IMR-90 (cell line): ENCODE measurements around the gene DYNC2LI1. TPM values are rescaled to one million over a fixed set of nuclear protein-coding genes. Genes with fewer than 3 reads are reported as not detected.
A peak's percentile ranks its signal among the peaks of the same experiment; 100 is the strongest.

ENCODE experiments used
- ATAC-seq: fragments of 200-7000 bp; cut with Tn5 transposase; 2 replicates; pipeline ENCODE4 v1.9.1; 2020; ENCODE audit warnings: low read depth, mild to moderate bottlenecking, moderate library complexity
- Bru-seq: library from RNA; stranded (reverse); fragments of 400-500 nt; gene quantifications from one replicate; lab custom pipeline; 2021; lab: Mats Ljungman, UMichigan
- BruChase-seq, 2 experiments: library from RNA; stranded (reverse); fragments of 400-500 nt; gene quantifications; one replicate each; lab custom pipeline; 2021; lab: Mats Ljungman, UMichigan
- BruUV-seq: library from RNA; stranded (reverse); fragments of 400-500 nt; replicated peaks from 2 replicates; lab custom pipeline; 2021; lab: Mats Ljungman, UMichigan
- CTCF ChIA-PET: fragments of 300-600 bp; formaldehyde crosslinking; extraction: SDS; loops from one replicate; lab custom pipeline; 2021; ENCODE audit warnings: antibody characterized with exemption; lab: Yijun Ruan, JAX
- POLR2A ChIA-PET: fragments of 300-600 bp; sonication (Branson Sonifier 250); formaldehyde crosslinking; loops from one replicate; lab custom pipeline; 2022; ENCODE audit warnings: antibody characterized with exemption; ENCODE audit not compliant: unreplicated experiment; lab: Charles Lee
- DNase-seq: peaks from one replicate; pipeline ENCODE4 v3.0.0; 2013
- H2AFZ ChIP-seq: replicated peaks from 2 replicates; pipeline ENCODE3; 2013; ENCODE audit warnings: low read length, mild to moderate bottlenecking; ENCODE audit not compliant: poor library complexity
- H2AK5ac ChIP-seq: 2 replicates; pipeline ENCODE4 v1.6.1; 2013; ENCODE audit warnings: low read depth, low read length, inconsistent platforms
- H2AK9ac ChIP-seq: replicated peaks from 2 replicates; pipeline ENCODE3; 2013; ENCODE audit warnings: mild to moderate bottlenecking, low read depth, low read length, moderate library complexity; ENCODE audit not compliant: poor library complexity
- H2BK120ac ChIP-seq: 2 replicates; pipeline ENCODE4 v1.6.1; 2013; ENCODE audit warnings: low read depth, low read length, inconsistent platforms
- H2BK15ac ChIP-seq: 3 replicates; pipeline ENCODE4 v1.6.1; 2013; ENCODE audit warnings: low read depth, low read length, inconsistent platforms
- H2BK20ac ChIP-seq: 2 replicates; pipeline ENCODE4 v1.6.1; 2013; ENCODE audit warnings: low read depth, mild to moderate bottlenecking, inconsistent platforms, low read length, moderate library complexity
- H2BK5ac ChIP-seq: 2 replicates; pipeline ENCODE4 v1.6.1; 2013; ENCODE audit warnings: mild to moderate bottlenecking, low read depth, low read length, inconsistent platforms; ENCODE audit not compliant: poor library complexity, severe bottlenecking
- H3K14ac ChIP-seq: replicated peaks from 2 replicates; pipeline ENCODE4 v1.6.1; 2013; ENCODE audit warnings: low read depth, low read length, inconsistent platforms
- H3K18ac ChIP-seq: 2 replicates; pipeline ENCODE4 v1.6.1; 2013; ENCODE audit warnings: low read depth, low read length, control low read depth
- H3K23ac ChIP-seq: 2 replicates; pipeline ENCODE4 v1.6.1; 2013; ENCODE audit warnings: low read depth, low read length, inconsistent platforms
- H3K27ac ChIP-seq: 2 replicates; pipeline ENCODE4 v1.5.1; 2013; ENCODE audit warnings: mild to moderate bottlenecking, control low read depth, low read length; ENCODE audit not compliant: insufficient read depth
- H3K27me3 ChIP-seq: 2 replicates; pipeline ENCODE4 v1.6.1; 2013; ENCODE audit warnings: low read length; ENCODE audit not compliant: control insufficient read depth, insufficient read depth
- H3K36me3 ChIP-seq: 2 replicates; pipeline ENCODE4 v1.6.1; 2013; ENCODE audit warnings: low read length, mixed read lengths; ENCODE audit not compliant: control insufficient read depth, insufficient read depth
- H3K4ac ChIP-seq: 2 replicates; pipeline ENCODE4 v1.6.1; 2013; ENCODE audit warnings: low read depth, low read length, inconsistent platforms
- H3K4me1 ChIP-seq: 2 replicates; pipeline ENCODE4 v1.6.1; 2013; ENCODE audit warnings: low read length, mixed read lengths; ENCODE audit not compliant: control insufficient read depth, insufficient read depth
- H3K4me2 ChIP-seq: 2 replicates; pipeline ENCODE4 v1.6.1; 2013; ENCODE audit warnings: low read depth, mild to moderate bottlenecking, control low read depth, low read length, moderate library complexity
- H3K4me3 ChIP-seq: 2 replicates; pipeline ENCODE4 v1.5.1; 2013; ENCODE audit warnings: low read depth, mild to moderate bottlenecking, control low read depth, low read length, moderate library complexity; ENCODE audit not compliant: insufficient read depth
- H3K56ac ChIP-seq: 2 replicates; pipeline ENCODE4 v1.6.1; 2013; ENCODE audit warnings: low read length, inconsistent platforms; ENCODE audit not compliant: insufficient read depth; ENCODE audit errors: extremely low read depth
- H3K79me1 ChIP-seq, 2 experiments: 2 replicates each; pipeline ENCODE4 v1.6.1; 2013; ENCODE audit warnings: low read length in 2 of 2, inconsistent platforms in 1 of 2, low read depth in 1 of 2
- H3K9ac ChIP-seq: 2 replicates; pipeline ENCODE4 v1.6.1; 2013; ENCODE audit warnings: low read depth, low read length, control low read depth
- H3K9me1 ChIP-seq: 2 replicates; pipeline ENCODE4 v1.6.1; 2013; ENCODE audit warnings: low read length, inconsistent platforms; ENCODE audit not compliant: insufficient read depth
- H3K9me3 ChIP-seq: 2 replicates; pipeline ENCODE4 v1.6.1; 2013; ENCODE audit warnings: low read length; ENCODE audit not compliant: control insufficient read depth, insufficient read depth
- H4K20me1 ChIP-seq: 2 replicates; pipeline ENCODE4 v1.6.1; 2013; ENCODE audit warnings: low read length, inconsistent platforms; ENCODE audit not compliant: insufficient read depth
- H4K5ac ChIP-seq: 2 replicates; pipeline ENCODE4 v1.6.1; 2013; ENCODE audit warnings: mild to moderate bottlenecking, low read depth, low read length, control low read depth
- H4K8ac ChIP-seq, 2 experiments: 2 replicates each; pipeline ENCODE4 v1.6.1; 2013; ENCODE audit warnings: low read depth in 2 of 2, low read length in 2 of 2, control low read depth in 1 of 2, inconsistent platforms in 1 of 2
- H4K91ac ChIP-seq: 2 replicates; pipeline ENCODE4 v1.6.1; 2013; ENCODE audit warnings: low read depth, low read length, inconsistent platforms; ENCODE audit not compliant: insufficient read depth
- BHLHE40 ChIP-seq: fragments of 150-350 bp; IDR thresholded peaks from 2 replicates; pipeline ENCODE4 v1.6.1; 2016; ENCODE audit warnings: mild to moderate bottlenecking, low read depth, low read length
- CEBPB ChIP-seq: IDR thresholded peaks from 2 replicates; pipeline ENCODE4 v1.6.1; 2012; ENCODE audit warnings: low read depth, low read length, improper control_type of control experiment
- CHD1 ChIP-seq: IDR thresholded peaks from 2 replicates; pipeline ENCODE4 v1.6.1; 2012; ENCODE audit warnings: low read depth, low read length, improper control_type of control experiment
- FOS ChIP-seq: fragments of 150-350 bp; IDR thresholded peaks from 2 replicates; pipeline ENCODE4 v1.6.1; 2016; ENCODE audit warnings: low read depth, low read length
- MAFK ChIP-seq: IDR thresholded peaks from 2 replicates; pipeline ENCODE4 v1.6.1; 2012; ENCODE audit warnings: low read depth, low read length, improper control_type of control experiment
- MAZ ChIP-seq: IDR thresholded peaks from 2 replicates; pipeline ENCODE4 v1.6.1; 2012; ENCODE audit warnings: low read depth, mild to moderate bottlenecking, low read length, improper control_type of control experiment, moderate library complexity, borderline replicate concordance
- MXI1 ChIP-seq: IDR thresholded peaks from 2 replicates; pipeline ENCODE4 v1.6.1; 2012; ENCODE audit warnings: low read depth, mild to moderate bottlenecking, low read length, moderate library complexity, borderline replicate concordance
- NFE2L2 ChIP-seq: fragments of 150-350 bp; IDR thresholded peaks from 2 replicates; pipeline ENCODE4 v1.6.1; 2016; ENCODE audit warnings: low read depth, mild to moderate bottlenecking, low read length
- POLR2A ChIP-seq: IDR thresholded peaks from 2 replicates; pipeline ENCODE4 v1.6.1; 2012; ENCODE audit warnings: mild to moderate bottlenecking, low read depth, low read length
- RFX5 ChIP-seq: IDR thresholded peaks from 2 replicates; pipeline ENCODE4 v1.8.0; 2012; ENCODE audit warnings: low read depth, mild to moderate bottlenecking, low read length, moderate library complexity
- SMC3 ChIP-seq: fragments of 150-350 bp; IDR thresholded peaks from 2 replicates; pipeline ENCODE4 v1.6.1; 2016; ENCODE audit warnings: low read depth, mild to moderate bottlenecking, antibody characterized with exemption, low read length, moderate library complexity
- WGBS, 2 experiments: methylation state at CpG; one replicate each; pipeline versions ENCODE4 v1.1.5 to v1.1.7; 2013; ENCODE audit warnings: missing lambda C conversion rate in 2 of 2; ENCODE audit not compliant: insufficient read length in 1 of 2; ENCODE audit errors: extremely low coverage in 2 of 2; 5-methylcytosine and 5-hydroxymethylcytosine counted together
- dilution Hi-C: fragments of 300-500 bp; cut with HindIII; formaldehyde crosslinking; loops from one replicate; pipeline ENCODE4 v1.14.3; 2018; ENCODE audit warnings: low sequenced_read_pairs; ENCODE audit not compliant: unreplicated experiment
- in situ Hi-C: fragments of 300-500 bp; cut with MboI; formaldehyde crosslinking; loops from 3 replicates; pipeline ENCODE4 v1.14.3; 2019; ENCODE audit warnings: low sequenced_read_pairs, inconsistent platforms, mixed read lengths
- intact Hi-C: fragments of 100-400 bp; cut with micrococcal nuclease; formaldehyde crosslinking; loops from 2 replicates; pipeline ENCODE4 v1.10.0; 2022
- long read RNA-seq: library from polyadenylated mRNA; unstranded; transcript quantifications from one replicate; pipeline ENCODE4 v2.0.0, GENCODE V29; 2021; ENCODE audit not compliant: unreplicated experiment
- polyA plus RNA-seq, 3 experiments: library from polyadenylated mRNA; depleted of rRNA; stranded (reverse); fragments of >200 nt; gene quantifications; 2 replicates each; pipeline ENCODE4 v1.2.3, GENCODE V29; 2012; ENCODE audit warnings: low replicate concordance in 1 of 3
- total RNA-seq: library from RNA; depleted of rRNA; stranded (reverse); fragments of >200 nt; gene quantifications from 2 replicates; pipeline ENCODE4 v1.2.3, GENCODE V29; 2012; rRNA removed
- TF ChIP-seq, protein P1 (sequence below): fragments of 150-350 bp; IDR thresholded peaks from 2 replicates; pipeline ENCODE4 v1.6.1; 2017; ENCODE audit warnings: mild to moderate bottlenecking, antibody characterized with exemption, low read length, low read depth
- TF ChIP-seq, protein P2 (sequence below): fragments of 150-350 bp; IDR thresholded peaks from 2 replicates; pipeline ENCODE4 v1.6.1; 2016; ENCODE audit warnings: low read depth, mild to moderate bottlenecking, low read length, moderate library complexity, borderline replicate concordance

Gene DYNC2LI1
- total RNA-seq (5.2 and 11.7 TPM in 2 replicates), polyA plus RNA-seq (2012; rRNA removed) (8.1 and 10.4 TPM in 2 replicates), Bru-seq, nascent RNA (percentile 63 among the genes with signal in this experiment), BruChase-seq, experiment 1, labeled RNA remaining after a 6-hour chase (percentile 72 among the genes with signal in this experiment), BruChase-seq, experiment 2, labeled RNA remaining after a 2-hour chase (percentile 73 among the genes with signal in this experiment)
- polyA plus RNA-seq (2012; cell fraction: cytosol; rRNA removed): 1.1 and 1.8 TPM in 2 replicates
- polyA plus RNA-seq (2012; cell fraction: nucleus; rRNA removed; ENCODE audit: low replicate concordance): 2.4 and 19.6 TPM in 2 replicates
- long read RNA-seq, transcript DYNC2LI1-201 (13 exons, 1,399 nt): major isoform, 6 of 16 reads
- long read RNA-seq, transcript DYNC2LI1-210 (13 exons, 1,346 nt): major isoform, 6 of 16 reads
- long read RNA-seq, partial matches to known transcripts: 1 of 16 reads
- long read RNA-seq, other reads (novel, unspliced or antisense): 1 of 16 reads

DNA sequence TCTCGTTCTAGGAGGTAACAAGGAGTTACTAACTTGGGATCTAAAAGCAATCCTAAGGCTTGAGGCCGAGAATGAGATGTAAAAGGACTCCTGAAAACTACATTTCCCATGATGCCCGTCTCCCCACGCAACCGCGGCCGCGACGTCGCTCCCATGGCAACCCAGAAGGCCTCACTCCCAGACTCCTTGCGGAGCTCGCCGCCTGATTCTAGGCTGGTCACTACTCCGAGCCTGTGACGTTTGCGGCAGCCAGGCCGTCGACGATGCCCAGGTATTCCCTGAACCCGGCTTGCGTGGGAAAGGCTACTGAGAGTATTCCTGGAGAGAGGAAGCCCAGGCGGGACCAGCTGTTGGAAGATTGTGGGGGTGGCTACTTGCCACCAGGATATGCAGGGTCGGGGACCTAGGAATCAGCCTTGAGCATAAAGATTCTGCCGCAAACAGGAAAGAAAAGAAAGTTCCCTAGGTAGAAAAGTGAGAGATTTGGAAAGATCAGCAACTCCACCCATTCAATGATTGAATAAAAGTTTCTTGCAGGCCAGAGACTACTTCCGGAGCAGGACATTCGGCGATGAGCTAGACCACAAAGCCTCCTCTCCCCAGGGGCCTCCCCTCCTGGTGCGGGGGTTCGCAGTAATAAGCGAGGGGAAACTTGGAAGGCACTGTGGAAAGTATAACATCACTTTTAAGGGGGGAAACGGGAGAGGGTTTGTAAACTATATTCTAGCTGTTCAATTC is at the start of gene DYNC2LI1:
TSS of gene DYNC2LI1 (plus strand) at position 164 of the 738 bp plus-strand sequence. CDS start at position 264, 100 bp downstream.
- Histone ChIP-seq H3K9ac (peak within 1 kb of the TSS; percentile 62), H3K23ac (peak within 1 kb of the TSS; percentile 44; the same call in 1 of the 2 replicates), H4K8ac (peak within 1 kb of the TSS; percentile 35 to 90; a peak in 3 of 4 replicates), H2BK20ac (no peak within 1 kb of the TSS), H3K4me1 (peaks cover 2% of the 10 kb centered on the region), H3K4ac (peak within 1 kb of the TSS; percentile 80), H3K9me3 (no peaks in the 10 kb centered on the region), H4K20me1 (no peaks in the 10 kb centered on the region), H3K56ac (peak within 1 kb of the TSS; percentile 57; the same call in 1 of the 2 replicates), H2AFZ (peak within 1 kb of the TSS; percentile 97), H4K91ac (peak within 1 kb of the TSS; percentile 61), H3K9me1 (0 out of 2 replicates have a peak, but pooled peaks cover 3% of the 10 kb centered on the region), H2BK5ac (peak within 1 kb of the TSS; percentile 52), H3K4me3 (peak within 1 kb of the TSS; percentile 70), H3K18ac (peak within 1 kb of the TSS; percentile 17), H4K5ac (peak within 1 kb of the TSS; percentile 67), H3K36me3 (peaks cover 4% of the 10 kb centered on the region; the same call in 1 of the 2 replicates), H3K79me1 (peaks cover 4 to 10% of the 10 kb centered on the region in 2 experiments; a peak in 3 of 4 replicates), H2BK120ac (no peak within 1 kb of the TSS), H3K14ac (peak within 1 kb of the TSS; percentile 93), H3K27me3 (no peaks in the 10 kb centered on the region), H3K27ac (peak within 1 kb of the TSS; percentile 65), H2BK15ac (no peak within 1 kb of the TSS), H2AK9ac (no peak within 1 kb of the TSS), H2AK5ac (peak within 1 kb of the TSS; percentile 17; the same call in 1 of the 2 replicates), H3K4me2 (peak within 1 kb of the TSS; percentile 67)
- TSS peak; percentile 39 for BruUV-seq
- intact Hi-C loops (no loop called here), dilution Hi-C loops (no loop called here), in situ Hi-C loops (no loop called here)
- ATAC-seq (peak; percentile 100), DNase-seq (peak; percentile 89)
- ChIA-PET POLR2A (no interaction called here), CTCF (interaction anchor here (0.6 to 1.7 kb wide), 3 partner anchors 11 to 61 kb away, joined by 3 to 4 read pairs (median 4); no protein-coding TSS in a partner anchor)
- peak; percentile 47 for TF ChIP-seq CEBPB
- no peak for TF ChIP-seq BHLHE40
- TF ChIP-seq CHD1: no peak
- TF ChIP-seq RFX5: no peak
- no peak for TF ChIP-seq NFE2L2
- no peak for TF ChIP-seq FOS
- TF ChIP-seq, protein P1, sequence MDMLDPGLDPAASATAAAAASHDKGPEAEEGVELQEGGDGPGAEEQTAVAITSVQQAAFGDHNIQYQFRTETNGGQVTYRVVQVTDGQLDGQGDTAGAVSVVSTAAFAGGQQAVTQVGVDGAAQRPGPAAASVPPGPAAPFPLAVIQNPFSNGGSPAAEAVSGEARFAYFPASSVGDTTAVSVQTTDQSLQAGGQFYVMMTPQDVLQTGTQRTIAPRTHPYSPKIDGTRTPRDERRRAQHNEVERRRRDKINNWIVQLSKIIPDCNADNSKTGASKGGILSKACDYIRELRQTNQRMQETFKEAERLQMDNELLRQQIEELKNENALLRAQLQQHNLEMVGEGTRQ: no peak
- TF ChIP-seq MAFK: no peak
- TF ChIP-seq, protein P2, sequence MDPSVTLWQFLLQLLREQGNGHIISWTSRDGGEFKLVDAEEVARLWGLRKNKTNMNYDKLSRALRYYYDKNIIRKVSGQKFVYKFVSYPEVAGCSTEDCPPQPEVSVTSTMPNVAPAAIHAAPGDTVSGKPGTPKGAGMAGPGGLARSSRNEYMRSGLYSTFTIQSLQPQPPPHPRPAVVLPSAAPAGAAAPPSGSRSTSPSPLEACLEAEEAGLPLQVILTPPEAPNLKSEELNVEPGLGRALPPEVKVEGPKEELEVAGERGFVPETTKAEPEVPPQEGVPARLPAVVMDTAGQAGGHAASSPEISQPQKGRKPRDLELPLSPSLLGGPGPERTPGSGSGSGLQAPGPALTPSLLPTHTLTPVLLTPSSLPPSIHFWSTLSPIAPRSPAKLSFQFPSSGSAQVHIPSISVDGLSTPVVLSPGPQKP: no peak
- TF ChIP-seq MXI1: peak; percentile 88
- peak; percentile 15; the same call in 1 of the 2 replicates for TF ChIP-seq MAZ
- TF ChIP-seq POLR2A: no peak
- TF ChIP-seq SMC3: no peak
- WGBS, 2 experiments: 0% methylated on average over 9 of the region's 31 CpGs; no CpG with 5 or more reads in 1 of the 2 experiments
